Endothelial cell of hepatic sinusoid (primary cell): ENCODE measurements around the gene SCN5A.

Source experiments
- in situ Hi-C: cut with HindIII; loops from 2 replicates; pipeline ENCODE4 v1.10.0; 2017; ENCODE audit warnings: low sequenced_read_pairs

SCN5A gene

GRCh38 chr3:38603731-38604131, 45.8 kb downstream of the SCN5A start:
- in situ Hi-C loops: no loop called here

GRCh38 chr3:38602576-38603250, 46.8 kb downstream of the SCN5A start:
- in situ Hi-C loops: no loop called here

DNA sequence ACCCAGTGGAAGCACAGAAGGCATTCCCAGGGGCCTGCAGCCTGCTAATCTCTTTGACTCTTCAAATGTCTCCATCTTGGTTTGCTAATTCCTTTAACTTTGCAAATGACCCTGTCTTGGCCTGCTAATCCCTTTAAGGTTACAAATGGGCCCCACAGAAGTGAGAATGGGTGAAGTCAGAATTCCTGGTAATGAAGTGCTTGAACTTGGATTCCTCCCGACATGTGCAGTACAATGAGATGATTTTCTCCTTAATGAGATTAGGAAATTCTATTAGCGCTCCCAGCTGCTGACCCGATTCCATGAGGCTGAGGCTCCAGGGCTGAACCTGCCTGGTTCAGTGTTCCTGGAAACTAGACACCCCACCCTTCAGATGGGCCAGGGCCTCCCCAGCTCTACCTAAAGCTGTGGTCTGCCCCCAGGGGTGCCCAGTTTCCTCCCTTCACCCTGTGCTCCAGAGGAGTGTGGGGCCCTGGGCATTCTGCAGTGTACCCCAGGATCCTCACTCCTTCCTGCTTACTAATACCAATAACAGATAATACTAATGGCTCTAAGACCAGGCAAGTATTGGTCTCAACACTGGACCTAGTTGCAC, 47.4 kb downstream of the SCN5A start:
- in situ Hi-C loops: no loop called here

DNA sequence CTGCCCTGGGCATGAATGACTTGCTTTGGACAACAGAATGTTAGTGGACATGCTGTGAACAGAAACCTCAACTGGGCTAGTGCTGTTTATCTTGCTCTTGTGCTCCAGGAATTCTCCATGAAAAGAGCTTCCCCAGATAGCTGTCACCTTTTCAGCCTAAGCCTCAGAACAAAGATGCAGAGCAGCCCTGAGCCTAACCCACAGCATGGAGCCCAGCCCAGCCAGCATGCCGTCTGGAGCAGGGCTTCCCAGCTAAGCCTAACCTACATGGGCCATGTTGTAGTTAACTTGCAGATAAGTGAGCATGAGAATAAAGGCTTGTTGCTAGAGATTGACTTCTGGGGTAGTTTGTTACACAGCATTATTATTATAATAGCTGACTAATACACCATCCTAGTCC, 48.9 kb downstream of the SCN5A start:
- in situ Hi-C loops: no loop called here

- in situ Hi-C loops: loop anchor here (5.0 kb wide), 2 partner anchors 52 to 83 kb away; no protein-coding TSS in a partner anchor
Observed at GRCh38 chr3:38599886-38600285, 49.6 kb downstream of the SCN5A start.

DNA sequence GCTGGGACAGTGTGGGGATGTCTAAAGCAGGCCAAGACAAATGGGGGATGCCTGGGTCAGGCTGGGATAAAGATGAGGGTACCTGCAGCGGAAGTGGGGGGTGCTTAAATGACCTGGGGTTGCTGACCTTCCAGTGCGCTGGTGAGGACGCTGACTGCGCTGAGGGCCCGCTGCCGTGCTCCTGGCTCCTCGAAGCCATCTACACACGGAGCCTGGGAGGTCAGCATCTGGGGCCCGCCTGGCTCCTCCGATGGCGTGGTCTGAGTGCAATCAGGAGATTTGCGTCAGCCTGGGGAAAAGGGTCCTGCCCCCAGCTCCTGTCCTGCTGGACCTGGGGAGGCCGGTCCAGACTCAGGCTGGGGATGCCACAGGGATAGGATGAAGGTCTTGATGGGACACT, 50.7 kb downstream of the SCN5A start:
- in situ Hi-C loops: loop anchor here (5.0 kb wide), 2 partner anchors 54 to 81 kb away; no protein-coding TSS in a partner anchor

- in situ Hi-C loops: loop anchor here (5.0 kb wide), 2 partner anchors 55 to 80 kb away; no protein-coding TSS in a partner anchor
Observed at GRCh38 chr3:38597502-38598060, 51.9 kb downstream of the SCN5A start.

- in situ Hi-C loops: loop anchor here (5.0 kb wide), 2 partner anchors 57 to 78 kb away; no protein-coding TSS in a partner anchor
Observed at GRCh38 chr3:38595393-38595792, 54.1 kb downstream of the SCN5A start.

DNA sequence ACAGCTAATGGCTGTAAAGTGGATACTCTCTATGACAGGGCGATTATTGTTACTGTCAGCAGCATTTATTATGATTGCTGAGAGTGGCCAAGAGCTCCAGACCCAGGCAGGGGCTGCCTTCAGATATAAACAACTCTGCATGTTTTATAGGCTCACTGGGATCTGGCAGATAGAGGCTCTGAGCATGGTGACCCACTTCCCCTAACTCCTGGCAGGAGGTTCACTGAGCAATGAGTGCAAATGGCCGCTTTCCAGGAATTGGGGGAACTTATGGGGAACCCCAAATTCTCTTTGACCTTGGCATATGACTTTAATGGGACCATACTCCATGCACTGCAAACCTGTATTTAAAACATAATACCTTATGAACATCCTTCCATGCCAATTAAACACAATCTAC, 59.0 kb downstream of the SCN5A start:
- in situ Hi-C loops: no loop called here

GRCh38 chr3:38588995-38589937, 60.2 kb downstream of the SCN5A start:
- in situ Hi-C loops: no loop called here

DNA sequence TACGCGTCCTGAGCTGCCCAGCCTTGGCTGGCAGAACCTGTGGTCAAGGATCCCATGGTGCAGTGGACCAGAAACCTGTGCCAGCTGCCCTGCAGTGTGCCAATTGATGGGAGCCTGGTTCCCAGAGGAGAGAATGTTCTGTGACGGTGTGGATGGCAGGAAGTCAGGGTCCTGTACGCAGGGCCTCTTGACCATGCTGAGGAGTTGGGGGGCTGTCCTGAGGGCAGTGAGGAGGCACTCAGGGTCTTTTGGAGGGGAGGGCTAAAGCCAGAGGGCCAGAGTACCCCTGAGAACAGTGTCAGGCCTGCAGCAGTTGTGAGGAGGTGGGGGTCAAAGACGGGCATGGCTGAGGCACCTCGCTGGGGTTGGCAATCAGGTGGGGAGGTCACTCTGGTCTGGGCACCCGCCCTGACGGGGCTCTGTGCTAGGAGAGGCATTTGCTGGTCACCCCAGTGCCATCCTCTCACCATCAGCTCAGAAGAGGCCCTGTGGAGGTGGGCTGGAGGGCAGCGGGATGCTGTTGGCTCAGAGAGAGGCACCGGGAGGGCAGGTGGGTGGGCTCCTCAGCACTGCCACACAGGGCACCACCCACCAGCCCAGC, 61.0 kb downstream of the SCN5A start:
- in situ Hi-C loops: no loop called here

DNA sequence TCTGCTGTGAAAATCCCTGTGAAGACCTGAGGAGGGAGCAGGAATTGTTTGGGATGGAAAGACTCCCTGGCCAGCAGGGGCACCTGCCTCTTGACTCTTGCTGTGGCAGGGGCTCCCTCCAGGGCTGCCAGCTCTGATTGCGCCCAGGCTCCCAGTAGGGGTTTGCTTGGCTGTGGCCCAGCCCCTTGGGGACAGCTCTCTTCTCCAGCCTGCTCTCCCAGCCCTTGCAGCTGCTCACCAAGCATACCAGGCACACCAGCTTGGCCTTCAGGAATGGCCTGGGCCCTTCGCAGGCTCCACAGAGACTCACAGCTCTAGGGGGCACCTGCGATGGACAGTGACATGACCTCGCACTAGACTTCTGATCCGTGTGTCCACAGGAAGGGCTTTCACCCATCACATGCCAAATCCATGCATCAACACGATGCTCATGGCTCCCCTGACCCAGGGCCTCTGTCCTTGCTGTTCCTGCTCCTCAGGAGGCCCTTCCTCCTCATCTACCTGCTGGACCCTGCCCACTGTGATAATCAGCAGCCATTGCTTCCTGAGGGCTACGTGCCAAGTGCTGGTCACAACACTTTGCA, 61.8 kb downstream of the SCN5A start:
- in situ Hi-C loops: no loop called here

DNA sequence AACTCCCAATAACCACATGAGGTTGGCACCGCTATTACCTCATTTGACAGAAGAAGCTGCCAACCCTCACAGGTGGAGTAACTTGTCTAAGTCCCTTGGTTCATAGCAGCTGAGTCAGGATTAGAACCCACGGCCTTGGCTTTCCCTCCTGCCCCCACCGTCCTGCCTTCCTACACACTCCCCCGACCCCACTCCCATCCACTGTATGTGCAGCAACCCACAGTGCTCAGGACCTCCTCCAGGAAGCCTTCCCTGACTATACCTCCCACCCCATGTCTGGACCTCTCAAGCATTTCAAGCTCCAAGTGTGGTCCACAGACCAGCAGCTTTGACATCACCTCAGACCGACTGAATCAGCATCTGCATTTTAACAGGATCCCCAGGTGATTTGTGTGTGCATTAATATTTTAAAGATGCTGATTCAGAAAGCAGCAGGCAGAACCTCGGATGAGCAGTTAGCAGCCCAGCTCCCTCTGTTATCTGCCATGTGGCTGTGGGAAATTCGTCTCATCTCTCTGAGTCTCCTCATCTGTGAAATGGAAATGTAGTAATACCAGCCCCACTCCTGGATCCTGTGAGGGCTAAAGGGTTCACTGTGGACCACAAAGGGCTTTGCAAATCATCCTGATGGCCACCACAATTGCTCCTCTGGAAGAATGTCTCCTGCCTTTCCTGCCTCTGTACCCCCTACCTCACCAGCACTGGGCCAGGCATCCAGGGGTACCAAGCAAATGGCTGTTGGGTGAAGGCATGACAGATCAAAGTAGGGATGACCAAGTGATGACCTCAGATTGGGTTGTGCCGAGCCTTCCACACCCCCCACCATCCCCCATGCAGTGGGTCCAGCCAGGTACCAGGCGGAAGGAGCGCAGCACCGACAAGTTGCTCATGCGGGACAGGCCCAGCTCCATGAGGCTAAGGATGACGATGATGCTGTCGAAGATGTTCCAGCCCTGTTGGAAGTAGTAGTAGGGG, 62.7 kb downstream of the SCN5A start:
- in situ Hi-C loops: no loop called here

GRCh38 chr3:38585791-38586420, 63.6 kb downstream of the SCN5A start:
- in situ Hi-C loops: no loop called here

- in situ Hi-C loops: no loop called here
Observed at GRCh38 chr3:38583688-38584087, 65.8 kb downstream of the SCN5A start.

- in situ Hi-C loops: no loop called here
Observed at GRCh38 chr3:38582941-38583645, 66.4 kb downstream of the SCN5A start.

GRCh38 chr3:38582316-38582715, 67.2 kb downstream of the SCN5A start:
- in situ Hi-C loops: no loop called here

DNA sequence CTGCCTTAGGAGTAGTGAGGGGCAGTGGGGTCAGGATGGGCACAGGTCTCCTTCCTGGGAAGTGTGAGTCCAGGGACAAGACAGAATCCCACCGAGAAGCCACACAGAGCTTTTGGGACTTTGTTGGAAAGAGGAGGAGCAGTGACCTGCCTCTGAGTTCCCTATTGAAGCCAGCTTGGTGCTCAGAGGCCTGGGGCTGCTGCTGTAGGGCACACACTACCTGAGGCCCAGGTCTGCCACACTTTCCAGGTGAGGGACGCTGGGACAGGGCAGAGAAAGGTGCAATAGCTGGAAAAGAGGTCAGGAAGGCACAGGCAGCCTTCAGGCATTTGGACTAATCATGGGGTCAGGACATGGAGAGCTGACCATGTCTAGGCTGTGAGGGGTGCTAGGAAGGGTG, 67.7 kb downstream of the SCN5A start:
- in situ Hi-C loops: no loop called here
